ENCODE measurements around the gene IL24. TPM values are rescaled to one million over a fixed set of nuclear protein-coding genes. Genes with fewer than 3 reads are reported as not detected.

The IL24 gene
- total RNA-seq, 2 experiments from 2014 or later: not detected

- H3K36me3 Mint-ChIP-seq (ENCODE audit: low read depth): no peaks in the 10 kb centered on the region
These were observed 54.9 kb downstream of the IL24 start for GRCh38 chr1:206952171-206952570.

GRCh38 chr1:206953126-206953525 is 55.9 kb downstream of the IL24 start:
- no peak overlapping the region for H3K4me3 Mint-ChIP-seq
- H3K27ac Mint-ChIP-seq: no peak overlapping the region
- H3K9me3 Mint-ChIP-seq: peaks cover 2% of the 10 kb centered on the region
- H3K27me3 Mint-ChIP-seq: peaks cover 2% of the 10 kb centered on the region
- CTCF ChIA-PET: interaction anchor here (0.7 to 1.9 kb wide), 3 partner anchors 27 to 151 kb away, joined by 3 to 4 read pairs (median 4); no protein-coding TSS in a partner anchor
- POLR2A ChIA-PET: no interaction called here
- H3K4me1 Mint-ChIP-seq: peaks cover 18% of the 10 kb centered on the region
- no peaks in the 10 kb centered on the region for H3K36me3 Mint-ChIP-seq (ENCODE audit: low read depth)
- DNase-seq: no peak

More at GRCh38 chr1:206952171-206952570, 54.9 kb downstream of the IL24 start:
- H3K4me3 Mint-ChIP-seq: no peak overlapping the region
- no peak overlapping the region for H3K27ac Mint-ChIP-seq
- no peak for DNase-seq
- peaks cover 18% of the 10 kb centered on the region for H3K4me1 Mint-ChIP-seq
- H3K9me3 Mint-ChIP-seq: peaks cover 2% of the 10 kb centered on the region
- ChIA-PET POLR2A (no interaction called here), CTCF (interaction anchor here (1.0 to 2.2 kb wide), 4 partner anchors 9 to 307 kb away, joined by 3 to 6 read pairs (median 4); no protein-coding TSS in a partner anchor)
- H3K27me3 Mint-ChIP-seq: peaks cover 2% of the 10 kb centered on the region

- Mint-ChIP-seq H3K27me3 (peaks cover 2% of the 10 kb centered on the region), H3K4me1 (peaks cover 18% of the 10 kb centered on the region), H3K27ac (no peak overlapping the region), H3K36me3 (ENCODE audit: low read depth) (no peaks in the 10 kb centered on the region), H3K9me3 (peaks cover 2% of the 10 kb centered on the region), H3K4me3 (no peak overlapping the region)
- CTCF ChIA-PET: interaction anchor here (1.0 to 1.7 kb wide), 5 partner anchors 18 to 29 kb away, joined by 3 to 6 read pairs (median 5); no protein-coding TSS in a partner anchor
- DNase-seq: no peak
- POLR2A ChIA-PET: no interaction called here
These were observed 56.4 kb downstream of the IL24 start for GRCh38 chr1:206953626-206954025.

Other genes with a start within 250 kb of the IL24 start
- 10 to 100 TPM; 55.5 to 57.4 TPM for gene MAPKAPK2, start 212.5 kb upstream of the IL24 start, total RNA-seq
- gene IL19, start 126.7 kb upstream of the IL24 start, total RNA-seq: not detected
- gene IL10, start 124.9 kb upstream of the IL24 start, total RNA-seq: under 1 TPM; 0.12 to 0.15 TPM
- not detected for gene IL20, start 31.8 kb upstream of the IL24 start, total RNA-seq
- 100 to 1,000 TPM; 151 to 157 TPM for gene FCMR, start 24.5 kb downstream of the IL24 start, total RNA-seq
- not detected for gene PIGR, start 49.0 kb downstream of the IL24 start, total RNA-seq
- gene FCAMR, start 73.0 kb downstream of the IL24 start, total RNA-seq: not detected
- not detected for gene C1orf116, start 135.3 kb downstream of the IL24 start, total RNA-seq
- 1 to 10 TPM; 7.3 TPM for gene YOD1, start 153.8 kb downstream of the IL24 start, total RNA-seq
- gene PFKFB2, start 155.8 kb downstream of the IL24 start, total RNA-seq: 1 to 10 TPM; 2.1 to 2.5 TPM
- 1 to 10 TPM; 2.1 to 3.1 TPM for gene C4BPB, start 191.4 kb downstream of the IL24 start, total RNA-seq
- gene C4BPA, start 206.8 kb downstream of the IL24 start, total RNA-seq: not detected

Data from activated CD4-positive, alpha-beta T cell treated with anti-CD3 and anti-CD28 coated beads, Interleukin-2, amount 10 ng/mL, durations not matched to agents 7 days and 5 days (primary cell).